Gastrocnemius medialis (tissue), 4 donors: ENCODE measurements around the gene PLK3. TPM values are rescaled to one million over a fixed set of nuclear protein-coding genes. Genes with fewer than 3 reads are reported as not detected.
A peak's percentile ranks its signal among the peaks of the same experiment; 100 is the strongest.

Source experiments
- ATAC-seq, 2 donors: fragments of 150-250 bp; one replicate each; pipeline ENCODE4 v1.9.1; 2016
- DNase-seq, 2 donors: peaks; one replicate each; pipeline ENCODE4 v3.0.0-alpha.2; 2019
- H3K27ac ChIP-seq, 4 donors: fragments of 200-600 bp; sonication (generic); 1 replicate in 1 of 4; 2 replicates in 3 of 4; pipeline ENCODE4 v1.5.1; 2016 to 2018; ENCODE audit warnings: mild to moderate bottlenecking in 2 of 4, moderate library complexity in 1 of 4
- H3K27me3 ChIP-seq, 3 donors: fragments of 200-600 bp; sonication (generic) in 2 of 3; 1 replicate in 1 of 3; 2 replicates in 2 of 3; pipeline versions ENCODE4 v1.5.1 to v1.6.0; 2016 to 2019; ENCODE audit warnings: mild to moderate bottlenecking in 1 of 3, moderate library complexity in 1 of 3
- H3K36me3 ChIP-seq, 2 donors: fragments of 200-600 bp; sonication (generic) in 1 of 2; one replicate each; pipeline ENCODE4 v1.5.1; 2017 to 2018
- H3K4me1 ChIP-seq, 2 donors: fragments of 200-600 bp; sonication (generic) in 1 of 2; one replicate each; pipeline ENCODE4 v1.5.1; 2016 to 2017; ENCODE audit warnings: mild to moderate bottlenecking in 2 of 2
- H3K4me3 ChIP-seq, 4 donors: fragments of 200-600 bp; sonication (generic) in 3 of 4; 1 replicate in 1 of 4; 2 replicates in 3 of 4; pipeline ENCODE4 v1.5.1; 2016 to 2019; ENCODE audit warnings: mild to moderate bottlenecking in 2 of 4
- H3K9me3 ChIP-seq, 3 donors: fragments of 200-600 bp; sonication (generic) in 2 of 3; 1 replicate in 1 of 3; 2 replicates in 2 of 3; pipeline ENCODE4 v1.5.1; 2016 to 2019
- POLR2A ChIP-seq, 2 donors: fragments of 450-650 bp; IDR thresholded peaks; one replicate each; pipeline ENCODE4 v1.6.1; 2017; ENCODE audit warnings: antibody characterized with exemption in 2 of 2, mild to moderate bottlenecking in 2 of 2, moderate library complexity in 2 of 2
- in situ Hi-C, 4 donors: fragments of 200-750 bp; cut with MboI; loops; one replicate each; pipeline versions ENCODE4 v1.15.0 to v1.8.0; 2017; ENCODE audit warnings: low sequenced_read_pairs in 4 of 4
- intact Hi-C: fragments of 100-400 bp; cut with DNase I; formaldehyde crosslinking; loops from one replicate; pipeline ENCODE4 v1.15.1; 2023; ENCODE audit warnings: low total_unique reads
- total RNA-seq, 4 donors: library from RNA; depleted of rRNA; stranded (reverse); fragments of >200 nt; gene quantifications; one replicate each; pipeline versions ENCODE4 v1.1.0 to v1.2.3, GENCODE V29; 2016
- TF ChIP-seq, protein P1 (sequence below), 5 experiments: fragments of 450-650 bp in 3 of 5; fragments of 200-600 bp in 2 of 5; sonication (generic) in 2 of 5; IDR thresholded peaks in 4 of 5; conservative IDR thresholded peaks in 1 of 5; 1 replicate in 4 of 5; 2 replicates in 1 of 5; pipeline ENCODE4 v1.5.1; 2016 to 2019; ENCODE audit warnings: antibody characterized with exemption in 5 of 5, mild to moderate bottlenecking in 3 of 5, moderate library complexity in 3 of 5

PLK3 gene
- total RNA-seq, 4 donors from 2014 or later: 1.6 to 4.3 (median 3.6) TPM

- Histone ChIP-seq H3K4me1 (peaks cover 34 to 67% of the 10 kb centered on the region in 2 donors), H3K36me3 (peaks cover 0 to 18% of the 10 kb centered on the region in 2 donors), H3K4me3 (peak overlapping the region in 3 of 4 donors; percentile 4 to 30 (median 25)), H3K27ac (peak overlapping the region; percentile 84 to 94 (median 92)), H3K9me3 (no peaks in the 10 kb centered on the region), H3K27me3 (no peaks in the 10 kb centered on the region)
- DNase-seq (no peak), ATAC-seq (no peak)
- in situ Hi-C loops: no loop called here
- TF ChIP-seq, protein P1, sequence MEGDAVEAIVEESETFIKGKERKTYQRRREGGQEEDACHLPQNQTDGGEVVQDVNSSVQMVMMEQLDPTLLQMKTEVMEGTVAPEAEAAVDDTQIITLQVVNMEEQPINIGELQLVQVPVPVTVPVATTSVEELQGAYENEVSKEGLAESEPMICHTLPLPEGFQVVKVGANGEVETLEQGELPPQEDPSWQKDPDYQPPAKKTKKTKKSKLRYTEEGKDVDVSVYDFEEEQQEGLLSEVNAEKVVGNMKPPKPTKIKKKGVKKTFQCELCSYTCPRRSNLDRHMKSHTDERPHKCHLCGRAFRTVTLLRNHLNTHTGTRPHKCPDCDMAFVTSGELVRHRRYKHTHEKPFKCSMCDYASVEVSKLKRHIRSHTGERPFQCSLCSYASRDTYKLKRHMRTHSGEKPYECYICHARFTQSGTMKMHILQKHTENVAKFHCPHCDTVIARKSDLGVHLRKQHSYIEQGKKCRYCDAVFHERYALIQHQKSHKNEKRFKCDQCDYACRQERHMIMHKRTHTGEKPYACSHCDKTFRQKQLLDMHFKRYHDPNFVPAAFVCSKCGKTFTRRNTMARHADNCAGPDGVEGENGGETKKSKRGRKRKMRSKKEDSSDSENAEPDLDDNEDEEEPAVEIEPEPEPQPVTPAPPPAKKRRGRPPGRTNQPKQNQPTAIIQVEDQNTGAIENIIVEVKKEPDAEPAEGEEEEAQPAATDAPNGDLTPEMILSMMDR (IDR thresholded peaks at IDR 0.05 in 4 of 5, conservative IDR thresholded peaks at IDR 0.05 in 1 of 5): no peak
- no peak for TF ChIP-seq POLR2A (IDR thresholded peaks at IDR 0.05)
- intact Hi-C loops: no loop called here
Measured at GRCh38 chr1:44806025-44806703, 6.0 kb downstream of the PLK3 start.

DNA sequence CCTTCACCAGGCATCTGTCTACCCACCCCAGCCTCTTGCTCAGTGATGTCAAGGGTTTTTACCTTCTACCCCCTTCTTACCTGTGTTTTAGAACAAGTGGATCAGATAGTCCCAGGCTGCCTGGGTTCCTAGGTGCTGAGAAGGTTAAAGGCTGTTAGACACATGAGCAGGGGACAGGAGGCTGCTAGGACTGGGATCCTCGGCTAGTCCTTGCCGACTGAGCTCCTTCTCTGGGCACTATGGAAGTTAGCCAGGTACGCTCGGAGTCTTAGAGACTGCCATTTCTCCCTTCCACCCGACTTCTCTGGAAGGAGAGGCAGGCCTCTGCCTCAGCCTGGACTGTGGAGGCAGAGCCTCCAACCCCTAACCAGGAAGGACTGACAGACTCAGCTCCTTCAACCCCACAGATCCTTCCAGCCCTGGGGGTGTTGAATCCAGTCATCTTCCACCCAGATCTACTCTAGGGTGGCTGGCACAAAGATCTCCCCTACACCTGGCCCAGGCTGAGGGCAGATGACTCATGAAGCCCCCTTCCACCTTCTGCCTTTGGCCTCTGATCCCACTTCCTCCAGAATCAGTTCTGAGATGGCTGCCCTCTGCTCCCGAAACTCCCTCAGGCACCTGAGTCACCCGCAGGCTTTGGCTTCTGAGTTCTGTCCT is 6.7 kb downstream of the PLK3 start, which contains the start of gene DYNLT4:
DYNLT4 (minus strand) TSS at position 648 of the 660 bp plus-strand sequence. CDS start 683 bp downstream, outside the sequence.
- intact Hi-C loops (no loop called here), in situ Hi-C loops (no loop called here)
- no peak for ATAC-seq
- Histone ChIP-seq H3K4me3 (peak within 1 kb of the TSS; percentile 19 to 42 (median 32)), H3K4me1 (peaks cover 34 to 70% of the 10 kb centered on the region in 2 donors), H3K36me3 (peaks cover 0 to 18% of the 10 kb centered on the region in 2 donors), H3K27ac (peak within 1 kb of the TSS; percentile 84 to 94 (median 92)), H3K27me3 (no peaks in the 10 kb centered on the region), H3K9me3 (no peaks in the 10 kb centered on the region)
- TF ChIP-seq POLR2A (IDR thresholded peaks at IDR 0.05): peak; percentile 47 to 57
- TF ChIP-seq, protein P1 (IDR thresholded peaks at IDR 0.05 in 4 of 5, conservative IDR thresholded peaks at IDR 0.05 in 1 of 5): no peak
- DNase-seq: no peak

GRCh38 chr1:44807364-44808062 is 7.3 kb downstream of the PLK3 start:
- ATAC-seq: peak; percentile 77 to 87
- no peaks in the 10 kb centered on the region for H3K27me3 ChIP-seq
- DNase-seq: peak; percentile 88 to 96
- intact Hi-C loops: no loop called here
- H3K4me1 ChIP-seq: peaks cover 30 to 64% of the 10 kb centered on the region in 2 donors
- H3K27ac ChIP-seq: peak overlapping the region; percentile 84 to 94 (median 92)
- H3K9me3 ChIP-seq: no peaks in the 10 kb centered on the region
- TF ChIP-seq, protein P1 (IDR thresholded peaks at IDR 0.05 in 4 of 5, conservative IDR thresholded peaks at IDR 0.05 in 1 of 5): peak in 1 of 5 experiments; percentile 19
- TF ChIP-seq POLR2A (IDR thresholded peaks at IDR 0.05): peak; percentile 36 to 52
- in situ Hi-C loops: no loop called here
- peak overlapping the region; percentile 19 to 42 (median 32) for H3K4me3 ChIP-seq
- H3K36me3 ChIP-seq: peaks cover 0 to 18% of the 10 kb centered on the region in 2 donors

GRCh38 chr1:44808063-44808937 is 8.1 kb downstream of the PLK3 start, which contains the start of gene BTBD19:
Gene BTBD19 (plus strand): TSS chr1:44808523. CDS start chr1:44808821, 298 bp downstream.
- Histone ChIP-seq H3K27ac (peak within 1 kb of the TSS; percentile 84 to 94 (median 92)), H3K36me3 (peaks cover 0 to 18% of the 10 kb centered on the region in 2 donors), H3K9me3 (no peaks in the 10 kb centered on the region), H3K4me3 (peak within 1 kb of the TSS; percentile 28 to 42 (median 37)), H3K4me1 (peaks cover 36 to 62% of the 10 kb centered on the region in 2 donors), H3K27me3 (no peaks in the 10 kb centered on the region)
- peak; percentile 10 to 29 for TF ChIP-seq POLR2A (IDR thresholded peaks at IDR 0.05)
- TF ChIP-seq, protein P1 (IDR thresholded peaks at IDR 0.05 in 4 of 5, conservative IDR thresholded peaks at IDR 0.05 in 1 of 5): no peak
- DNase-seq (peak; percentile 51 to 71), ATAC-seq (peak; percentile 34 to 51)
- in situ Hi-C loops (no loop called here), intact Hi-C loops (no loop called here)
